HG02870 (cell line): ENCODE measurements around the gene TNFAIP3.

Experiments used
- ATAC-seq: cut with Tn5 transposase; IDR thresholded peaks from one replicate; pipeline ENCODE4 v1.9.1; 2021; ENCODE audit warnings: mild to moderate bottlenecking, moderate library complexity; ENCODE audit not compliant: unreplicated experiment

TNFAIP3 gene

DNA sequence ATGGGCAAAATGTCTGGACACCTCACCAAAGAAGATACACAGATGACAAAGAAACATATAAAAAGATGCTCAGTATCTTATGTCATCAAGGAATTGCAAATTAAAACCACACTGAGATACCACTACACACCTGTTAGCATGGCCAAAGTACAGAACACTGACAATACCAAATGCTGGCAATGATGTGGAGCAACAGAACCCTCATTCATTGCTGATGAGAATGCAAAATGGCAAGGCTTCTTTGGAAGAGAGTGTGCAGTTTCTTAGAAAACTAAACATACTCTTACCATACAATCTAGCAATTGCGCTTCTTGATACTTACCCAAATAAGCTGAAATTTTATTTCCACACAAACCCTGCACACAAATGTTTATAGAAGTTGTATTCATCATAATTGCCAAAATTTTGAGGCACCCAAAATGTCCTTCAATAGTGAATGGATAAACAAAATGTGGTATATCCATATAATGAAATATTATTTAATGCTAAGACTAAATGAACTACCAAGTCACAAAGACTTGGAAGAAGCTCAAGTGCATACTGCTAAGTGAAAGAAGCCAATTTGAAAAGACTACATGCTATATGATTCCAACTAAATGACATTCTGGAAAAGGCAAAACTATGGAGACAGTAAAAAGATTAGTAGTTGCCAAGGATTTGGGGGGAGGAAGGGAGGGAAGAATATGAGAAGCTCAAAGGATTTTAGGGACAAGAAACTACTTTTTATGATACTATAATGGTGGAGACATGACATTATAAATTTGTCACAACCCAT, 50.7 kb downstream of the TNFAIP3 start:
- no peak for ATAC-seq

DNA sequence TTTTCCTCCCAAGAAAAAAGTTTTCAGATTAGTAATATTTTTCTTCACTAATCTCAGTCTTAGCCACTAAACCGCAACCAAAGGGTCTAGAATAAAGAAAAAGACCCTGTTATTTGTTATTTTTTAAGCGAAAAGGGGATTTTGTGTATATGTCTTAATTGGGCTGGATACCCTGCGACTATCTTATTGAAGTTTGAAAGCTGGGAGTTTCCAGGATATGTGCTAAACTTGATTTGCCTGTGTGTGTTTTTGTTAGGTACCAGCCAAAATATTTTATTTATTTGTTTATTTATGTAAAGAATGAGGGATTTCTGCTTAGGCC, 52.4 kb downstream of the TNFAIP3 start:
- ATAC-seq, result no peak

DNA sequence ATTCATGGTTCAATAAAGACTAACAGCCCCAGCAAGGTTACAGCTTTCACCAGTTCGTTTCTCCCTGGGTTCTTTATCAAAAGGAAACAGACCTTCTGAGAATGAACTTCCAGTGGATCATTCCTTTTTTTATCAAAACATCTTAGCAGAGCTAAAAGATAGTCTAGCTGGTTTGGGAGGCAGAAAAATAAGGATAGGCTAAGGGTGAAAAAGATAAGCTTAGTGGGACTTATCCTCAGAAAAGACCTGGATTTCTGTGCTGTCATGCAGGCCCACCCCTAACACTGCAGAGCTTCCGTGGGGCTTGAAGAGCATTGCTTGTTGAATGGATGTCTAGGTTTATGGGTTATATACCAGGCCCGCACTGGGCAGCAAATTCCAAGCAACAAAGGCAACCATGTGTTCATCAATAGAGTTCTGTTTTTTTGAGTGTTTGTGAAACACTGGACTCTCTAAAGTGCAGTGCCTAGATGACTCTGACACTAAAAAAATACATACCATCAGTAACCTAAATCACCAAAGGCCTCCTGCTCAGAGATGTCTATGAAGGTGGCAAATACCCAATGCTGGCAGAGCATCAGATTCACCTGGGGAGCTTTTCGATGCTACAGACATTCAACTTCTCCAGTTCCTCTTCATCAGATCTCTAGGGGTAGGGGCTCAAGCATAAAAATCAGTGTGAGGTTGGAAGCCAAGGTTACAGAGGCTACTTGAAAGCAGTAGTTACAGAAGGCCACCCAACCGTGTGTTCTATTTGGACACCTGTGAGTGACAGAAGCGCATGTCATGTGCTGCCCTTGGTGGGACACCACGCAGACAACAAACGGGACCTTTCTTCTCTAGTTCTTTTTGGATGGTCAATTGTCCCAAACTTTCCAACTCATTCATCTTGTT, 53.0 kb downstream of the TNFAIP3 start:
- no peak for ATAC-seq

DNA sequence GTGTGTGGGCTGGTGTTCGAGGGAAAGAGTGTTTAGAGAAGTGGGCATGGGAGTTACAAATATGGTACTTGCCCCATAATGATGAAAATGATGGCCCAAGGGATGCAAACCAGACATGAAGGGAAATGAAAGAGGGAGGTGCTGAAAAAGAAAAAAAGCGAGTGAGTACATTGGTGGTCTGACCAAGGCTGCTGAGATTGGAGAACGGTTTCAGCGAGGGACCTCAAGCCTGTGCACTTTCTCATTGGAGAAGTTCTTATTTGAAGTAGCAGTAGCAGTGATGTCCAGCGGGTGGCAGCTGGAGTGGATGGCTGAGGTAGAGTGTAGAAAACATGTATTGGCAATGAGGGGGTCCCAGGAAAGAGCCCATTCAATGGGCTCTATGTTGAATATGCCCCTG, 54.8 kb downstream of the TNFAIP3 start:
- peak; percentile 45 for ATAC-seq

DNA sequence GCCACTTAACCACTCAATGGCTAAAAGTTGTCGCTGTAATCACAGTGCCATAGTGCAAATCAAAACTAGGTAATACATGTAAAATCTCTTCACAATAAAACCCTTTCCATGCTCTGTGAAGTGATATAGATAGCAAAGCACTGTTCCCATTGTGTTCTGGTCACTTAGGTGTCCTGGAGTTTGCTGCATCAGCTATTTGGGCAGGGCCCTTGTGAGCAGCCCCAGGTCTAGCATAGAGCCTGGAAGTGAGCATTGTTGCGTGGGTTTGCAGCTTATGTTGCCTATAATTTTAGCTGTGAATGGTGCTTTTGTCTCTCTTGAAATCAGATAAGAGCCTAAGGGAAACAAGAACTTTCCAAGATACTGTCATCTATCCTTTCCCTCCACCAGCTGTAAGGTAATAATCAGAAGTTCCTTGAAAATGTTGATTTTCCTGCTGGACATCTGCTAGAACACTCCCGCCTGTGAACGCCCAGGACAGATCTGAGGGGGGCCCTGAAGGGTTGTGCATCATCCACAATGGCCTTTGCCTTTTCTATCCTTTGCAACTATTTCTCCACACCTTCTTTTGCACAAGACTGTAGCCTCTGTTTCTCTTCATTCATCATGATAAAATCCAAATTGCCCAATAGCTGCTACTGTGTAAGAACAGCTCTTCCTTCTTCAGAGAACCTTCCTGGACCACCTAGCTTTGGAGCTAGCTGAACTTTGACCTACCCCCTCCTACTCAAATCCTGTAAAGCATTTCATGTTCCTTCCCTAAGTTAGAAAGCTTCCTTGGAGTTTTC, 57.0 kb downstream of the TNFAIP3 start:
- ATAC-seq, result no peak

DNA sequence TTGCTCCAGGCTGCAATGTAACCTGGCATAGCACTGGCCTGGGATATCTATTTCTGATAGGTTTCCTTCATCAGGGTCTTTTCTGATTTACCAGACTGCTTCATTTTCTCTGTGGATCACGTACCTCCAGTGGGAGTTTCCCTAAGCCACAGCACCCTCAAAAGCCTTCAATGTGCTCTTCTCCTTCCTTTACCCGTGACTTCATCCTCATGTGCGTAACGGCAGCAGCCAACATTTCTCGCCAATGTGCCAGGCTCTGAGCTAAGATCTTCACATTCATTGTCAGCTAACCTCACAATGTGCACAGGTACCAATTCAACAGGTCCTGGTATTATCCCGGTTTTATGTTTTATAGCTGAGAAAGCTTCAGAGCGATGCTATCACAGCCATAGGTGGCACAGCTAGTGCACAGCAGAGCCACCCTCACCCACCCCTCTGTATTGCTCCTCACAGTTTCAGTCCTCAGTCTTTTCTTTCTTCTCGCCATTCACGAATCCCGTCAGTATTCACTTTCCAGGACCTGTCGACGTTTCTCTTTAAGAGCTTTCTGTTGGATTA, 58.2 kb downstream of the TNFAIP3 start:
- no peak for ATAC-seq

DNA sequence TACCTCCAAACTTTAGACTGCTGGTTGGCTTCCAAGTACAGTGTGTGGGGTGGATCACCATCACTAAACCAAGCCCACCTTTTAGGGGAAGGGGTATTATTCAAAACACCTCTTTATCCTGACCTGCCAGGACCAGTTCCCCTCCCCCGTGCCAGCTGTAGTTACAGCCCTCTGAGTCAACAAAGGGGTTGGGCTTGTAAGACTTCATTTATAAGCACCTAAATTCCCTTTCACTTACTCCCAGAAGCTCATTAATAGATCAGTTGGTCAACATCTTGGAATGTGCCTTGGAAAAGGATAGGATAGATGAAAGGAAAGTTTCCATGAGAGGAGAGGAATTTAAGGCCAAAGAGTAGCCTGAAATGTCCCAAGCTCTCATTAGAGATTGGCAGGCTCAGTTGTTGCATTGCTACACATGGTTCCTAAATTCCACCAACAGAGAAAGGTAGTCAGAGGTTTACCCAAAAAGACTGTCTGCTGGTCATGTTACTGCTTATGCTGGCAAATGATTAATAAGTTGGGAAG, 59.2 kb downstream of the TNFAIP3 start:
- no peak for ATAC-seq

DNA sequence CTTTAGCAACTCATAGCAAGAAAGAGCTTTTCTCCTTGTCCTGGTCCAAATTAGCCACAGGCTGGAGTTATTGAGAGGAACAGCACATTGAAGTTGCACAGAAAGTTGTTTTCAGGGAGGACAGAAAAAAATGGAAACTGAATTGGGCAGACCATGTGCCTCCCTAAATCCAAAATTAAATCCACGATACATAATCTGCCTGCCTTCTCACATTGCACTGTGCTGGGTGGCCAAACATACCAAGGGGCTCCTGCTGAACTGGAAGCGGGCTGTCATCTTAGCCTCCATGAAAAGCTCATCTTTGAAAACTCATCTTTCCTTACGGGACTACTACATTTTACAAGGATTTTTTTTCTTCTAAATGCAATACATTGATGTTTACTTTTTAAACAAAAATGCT, 59.9 kb downstream of the TNFAIP3 start:
- ATAC-seq, result no peak

DNA sequence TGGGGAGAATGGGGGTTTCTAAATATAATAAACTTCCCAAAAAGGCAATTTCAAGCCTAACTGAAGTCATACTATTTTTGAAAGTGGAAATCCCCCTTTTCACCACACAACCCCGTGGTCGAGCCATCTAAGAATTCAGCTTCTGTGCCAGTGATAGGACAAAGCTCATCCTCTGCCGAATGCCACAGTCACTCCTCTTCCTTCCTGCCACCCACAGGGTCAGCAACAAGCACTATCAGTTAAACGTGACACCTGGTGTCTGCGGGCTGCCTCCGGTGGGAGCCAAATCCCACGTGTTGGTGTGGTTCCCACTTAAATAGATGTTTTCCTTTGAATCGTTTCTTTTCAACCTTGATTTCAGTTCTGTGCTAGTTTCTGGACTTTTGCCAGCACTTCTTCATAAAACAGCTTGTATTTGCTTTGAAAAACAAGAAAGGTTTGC, 60.7 kb downstream of the TNFAIP3 start:
- ATAC-seq, result peak; percentile 82

DNA sequence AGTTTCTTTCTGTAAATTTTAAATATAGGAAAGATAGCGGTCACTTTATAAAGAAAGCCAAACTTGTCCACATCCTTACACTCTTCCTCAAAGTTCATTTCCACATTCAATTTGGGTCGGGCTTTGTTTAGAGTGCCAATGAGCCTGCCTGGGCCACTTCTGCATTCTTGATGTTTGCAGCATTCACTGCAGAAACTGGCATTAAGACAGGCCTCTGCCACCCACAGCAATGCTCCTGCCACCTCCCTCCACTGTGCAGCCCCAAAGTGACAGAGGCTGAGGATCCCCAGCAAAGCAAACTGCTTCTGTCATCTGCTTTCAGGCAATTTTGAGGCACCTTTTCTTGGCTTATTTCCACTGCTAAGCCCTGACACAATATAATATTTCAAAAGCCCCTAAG, 61.2 kb downstream of the TNFAIP3 start:
- peak; percentile 16 for ATAC-seq

DNA sequence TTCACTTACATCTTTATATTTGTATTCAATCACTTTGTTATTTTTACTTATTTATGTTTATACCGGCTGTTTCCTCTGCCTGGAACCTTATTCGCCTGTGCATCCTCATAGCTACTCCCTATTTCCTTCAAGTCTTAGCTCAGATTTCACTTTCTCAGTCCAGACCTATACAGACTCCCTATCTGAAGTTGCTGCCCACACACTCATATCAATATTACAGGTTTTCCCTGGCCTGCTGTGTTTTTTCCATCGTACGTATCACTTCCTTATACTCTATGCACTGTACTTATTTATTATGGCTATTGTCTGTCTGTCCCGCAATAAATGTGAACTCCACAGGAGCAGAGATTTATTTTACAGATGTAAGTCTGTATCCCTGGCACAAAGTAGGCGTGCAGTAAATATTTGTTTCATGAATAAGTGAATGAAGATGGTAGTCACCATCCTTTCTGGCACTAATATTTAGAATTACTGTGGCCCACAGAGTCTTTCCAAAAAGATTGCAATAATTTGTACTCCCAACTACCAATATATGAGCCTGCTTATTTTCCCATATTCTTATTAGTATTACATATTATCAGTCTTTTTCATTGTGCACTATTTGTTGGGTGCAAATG, 64.9 kb downstream of the TNFAIP3 start:
- ATAC-seq, result peak; percentile 40
